ENCODE results near the gene MAPK7.

MAPK7 gene

DNA sequence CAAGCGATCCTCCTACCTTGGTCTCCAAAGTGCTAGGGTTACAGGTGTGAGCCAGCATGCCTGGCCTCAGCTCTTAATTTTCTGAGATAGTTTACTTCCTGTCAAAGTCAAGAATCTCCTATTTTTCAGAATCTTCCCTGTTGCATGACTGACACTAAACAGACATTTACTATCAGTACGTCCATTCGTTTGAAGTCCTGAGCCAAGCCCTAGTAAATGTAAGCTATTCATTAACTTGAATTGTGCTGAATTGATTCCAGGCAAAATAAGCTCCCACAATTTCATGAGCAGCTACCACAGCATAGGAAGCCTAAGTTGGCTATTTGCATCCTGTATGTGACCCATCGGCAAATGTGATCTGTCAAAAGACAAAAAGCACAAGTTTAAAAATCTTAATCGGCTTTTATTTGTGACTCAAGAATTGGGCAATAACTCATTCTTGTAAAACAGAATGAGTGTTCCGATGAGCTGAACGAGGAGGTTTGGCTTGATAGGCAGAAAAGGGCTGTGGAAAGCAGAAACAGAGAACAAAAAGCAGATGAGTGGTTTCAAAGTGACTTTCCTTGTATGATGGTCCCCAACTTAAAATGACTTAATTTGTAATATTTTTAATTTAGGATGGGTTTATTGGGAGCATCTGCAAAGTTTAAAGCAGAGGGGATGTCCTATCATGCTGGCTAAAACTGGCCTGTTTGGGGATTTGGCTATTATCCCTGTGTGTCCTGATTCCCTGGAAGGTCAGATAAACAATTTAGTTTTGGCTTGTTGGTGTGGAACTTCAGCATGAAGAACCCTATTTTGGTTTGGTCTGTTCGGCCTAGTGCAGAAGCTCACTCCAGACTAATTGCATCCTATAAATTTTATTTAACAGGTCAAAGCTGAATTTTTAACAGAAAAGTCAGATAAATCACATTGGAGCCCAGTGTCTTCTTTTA, 46.9 kb downstream of the MAPK7 start:
- DNase-seq: no peak

- no peak for DNase-seq
Observed at GRCh38 chr17:19426631-19427030, 48.3 kb downstream of the MAPK7 start.

DNA sequence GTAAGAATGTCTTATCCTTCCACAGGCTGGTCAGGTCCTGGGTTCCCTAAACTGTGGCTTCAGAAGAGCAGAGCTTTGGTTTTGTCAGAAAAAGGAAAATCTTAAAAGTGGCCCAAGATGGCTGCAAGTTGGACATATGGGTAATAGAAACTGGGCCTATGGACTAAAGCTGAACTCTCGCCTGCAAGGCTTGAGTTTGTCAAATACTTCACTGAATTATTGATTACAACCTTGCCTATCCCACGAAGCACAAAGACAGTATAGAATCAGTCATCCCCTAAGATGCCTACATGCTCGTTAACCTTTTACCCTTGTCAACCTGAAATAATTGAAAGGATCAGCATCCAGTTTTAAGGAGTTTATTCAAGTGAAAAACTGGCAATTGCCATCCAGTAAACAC, 53.4 kb downstream of the MAPK7 start:
- no peak for DNase-seq
